Stimulated activated CD8-positive, alpha-beta memory T cell treated with anti-CD3 and anti-CD28 coated beads, Interleukin-15, amount 100 ng/mL, for 4 hours (primary cell): ENCODE results near the gene TMEM134.

Experiments used
- DNase-seq, 2 donors: peaks; one replicate each; pipeline ENCODE4 v3.0.0-alpha.2; 2020; ENCODE audit warnings: low read depth in 2 of 2

TMEM134 gene

GRCh38 chr11:67458266-67458665 is 10.8 kb downstream of the TMEM134 start:
- no peak for DNase-seq

GRCh38 chr11:67457453-67457852 is 11.6 kb downstream of the TMEM134 start:
- no peak for DNase-seq

GRCh38 chr11:67456068-67456705 is 12.9 kb downstream of the TMEM134 start:
- DNase-seq, result no peak

- DNase-seq, result no peak
Observed at GRCh38 chr11:67455054-67455453, 14.0 kb downstream of the TMEM134 start, which contains the start of gene CABP4. Gene CABP4, plus strand, starts transcription at chr11:67455354. Its CDS starts 70 bp downstream, at chr11:67455424.

GRCh38 chr11:67453816-67454732 is 15.0 kb downstream of the TMEM134 start:
- DNase-seq, result no peak

GRCh38 chr11:67452141-67452952 is 16.7 kb downstream of the TMEM134 start, which contains the start of gene GPR152:
Gene GPR152, minus strand, starts transcription at chr11:67452729. Its CDS starts 5 bp downstream, at chr11:67452724.
- DNase-seq, result no peak

- DNase-seq, result no peak
Observed at GRCh38 chr11:67451658-67451976, 17.4 kb downstream of the TMEM134 start.

- no peak for DNase-seq
Observed at GRCh38 chr11:67450796-67451657, 18.0 kb downstream of the TMEM134 start.

GRCh38 chr11:67449116-67449844 is 19.8 kb downstream of the TMEM134 start:
- DNase-seq, result no peak

- DNase-seq, result no peak
Observed at GRCh38 chr11:67448220-67448609, 20.8 kb downstream of the TMEM134 start.

GRCh38 chr11:67445515-67445914 is 23.5 kb downstream of the TMEM134 start:
- no peak for DNase-seq

GRCh38 chr11:67442504-67443404 is 26.3 kb downstream of the TMEM134 start:
- DNase-seq, result no peak

- DNase-seq, result no peak
Observed at GRCh38 chr11:67441731-67442351, 27.2 kb downstream of the TMEM134 start.

- DNase-seq, result no peak
Observed at GRCh38 chr11:67441098-67441563, 27.9 kb downstream of the TMEM134 start.

- no peak for DNase-seq
Observed at GRCh38 chr11:67440229-67441097, 28.6 kb downstream of the TMEM134 start.

- no peak for DNase-seq
Observed at GRCh38 chr11:67439321-67440228, 29.5 kb downstream of the TMEM134 start.
